DMS79 (cell line): Measurements from ENCODE around the gene CDH13.

Source experiments
- DNase-seq: peaks from one replicate; lab custom pipeline; 2025; lab: John Stamatoyannopoulos, UW

The CDH13 gene

DNA sequence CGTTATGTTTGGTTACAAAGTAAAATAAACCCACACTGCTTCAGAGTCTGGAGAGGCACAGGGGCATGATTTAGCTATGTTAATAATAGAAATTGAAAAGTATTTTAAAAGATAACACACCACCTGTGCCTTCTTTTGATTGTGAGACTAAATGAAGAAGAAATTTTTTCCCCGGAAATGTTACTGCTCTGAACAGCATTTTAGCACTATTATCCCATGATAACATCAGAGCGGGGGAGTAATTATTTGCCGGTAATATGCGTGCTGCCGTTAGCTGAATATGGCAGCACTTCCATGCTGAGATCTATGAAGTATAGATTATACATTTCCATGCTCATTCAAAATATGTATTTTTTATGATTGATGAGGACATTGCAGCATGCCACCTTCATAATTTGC, 680.8 kb downstream of the CDH13 start:
- no peak for DNase-seq

DNA sequence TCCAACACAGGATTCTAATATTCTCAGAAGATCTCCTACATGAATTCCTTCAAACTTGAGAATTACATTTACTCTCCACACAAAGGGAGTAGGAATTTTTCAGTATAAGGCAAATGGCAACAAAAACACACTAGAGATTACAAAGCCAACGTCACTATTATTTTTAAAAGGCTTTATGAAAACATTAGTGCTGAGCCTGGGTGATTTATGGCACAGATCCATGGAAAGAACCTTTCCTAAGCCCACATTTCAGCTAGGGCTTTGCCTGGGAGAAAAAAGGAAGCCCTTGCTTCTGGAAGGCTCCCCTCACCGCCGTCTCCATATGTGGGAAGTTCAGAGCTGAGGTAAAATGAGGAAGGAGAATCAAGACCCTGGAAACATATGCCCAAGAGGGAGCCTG, 681.6 kb downstream of the CDH13 start:
- no peak for DNase-seq

DNA sequence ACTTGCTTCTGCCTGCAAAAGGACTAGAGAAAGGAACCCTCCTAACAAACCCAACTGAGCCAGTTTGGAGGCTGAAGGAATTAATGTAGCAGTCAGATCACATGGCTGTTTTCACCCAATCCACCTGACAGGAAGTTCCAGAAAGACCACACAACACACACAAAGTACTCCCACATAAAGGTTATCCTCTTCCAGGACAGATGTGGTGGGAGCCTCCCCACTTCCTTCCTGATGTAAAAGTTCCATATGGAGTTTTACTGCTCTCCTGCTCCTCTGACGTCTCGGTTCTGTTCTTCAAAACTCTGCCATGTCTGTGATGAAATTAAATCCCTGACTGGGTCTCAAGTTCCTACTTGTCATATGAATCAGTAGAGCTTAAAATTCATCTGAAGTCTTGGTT, 684.0 kb downstream of the CDH13 start:
- DNase-seq = no peak

DNA sequence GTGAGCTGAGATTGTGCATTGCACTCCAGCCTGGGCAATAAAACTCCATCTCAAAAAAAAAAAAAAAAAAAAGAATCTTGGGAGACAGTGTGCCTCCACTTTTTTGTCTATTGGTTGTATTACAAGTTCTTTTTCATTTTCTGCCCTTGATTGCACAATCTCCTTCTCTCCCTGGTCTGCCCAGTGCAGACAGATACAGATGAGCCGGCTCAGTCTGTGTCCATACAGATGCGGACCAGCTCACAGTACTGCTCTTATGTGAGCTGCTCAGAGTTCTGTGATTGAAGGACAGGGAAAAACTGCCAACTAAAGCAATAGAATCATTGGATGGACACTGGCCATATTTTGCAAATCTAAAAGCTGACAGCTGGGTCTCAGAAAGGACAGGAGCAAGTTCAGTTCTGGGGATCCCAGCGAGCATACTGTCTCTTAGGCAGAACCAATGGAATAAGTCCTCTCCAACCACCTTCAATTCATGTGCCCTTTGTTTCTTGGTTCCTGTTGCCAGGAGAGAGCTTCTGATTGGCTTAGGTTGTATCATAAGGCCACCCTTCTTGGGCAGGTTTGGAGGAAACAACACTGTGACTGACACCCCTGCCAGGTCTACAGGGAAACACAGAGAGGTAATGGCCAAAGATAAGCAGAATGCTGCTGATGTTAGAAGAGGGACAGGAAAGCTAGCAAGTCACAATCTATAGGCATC, 685.4 kb downstream of the CDH13 start:
- no peak for DNase-seq

DNA sequence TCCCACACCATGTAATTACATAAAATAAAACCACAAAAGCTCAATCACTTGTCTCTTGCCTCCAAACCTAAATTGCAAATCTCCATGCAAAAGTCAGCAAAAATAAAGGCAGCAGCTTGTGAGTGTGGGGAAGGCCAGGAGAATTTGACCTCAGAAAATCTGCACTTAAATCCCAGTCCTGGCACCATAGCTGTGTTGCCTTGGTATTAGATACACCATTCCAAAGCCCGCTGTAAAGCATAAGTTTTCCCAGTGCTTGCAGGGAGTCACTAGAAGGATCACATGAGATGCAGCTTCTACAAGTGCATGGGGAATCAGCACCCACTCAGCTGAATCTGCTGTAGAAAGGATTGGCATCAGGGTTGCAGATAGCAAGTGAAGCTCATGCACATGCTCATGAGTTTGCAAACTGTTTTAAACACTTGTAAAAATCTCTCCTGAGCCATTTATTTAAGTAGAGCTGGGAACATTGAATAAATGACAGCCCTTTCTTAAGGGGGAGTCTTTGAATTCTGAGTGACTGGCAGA, 686.0 kb downstream of the CDH13 start:
- DNase-seq = no peak

DNA sequence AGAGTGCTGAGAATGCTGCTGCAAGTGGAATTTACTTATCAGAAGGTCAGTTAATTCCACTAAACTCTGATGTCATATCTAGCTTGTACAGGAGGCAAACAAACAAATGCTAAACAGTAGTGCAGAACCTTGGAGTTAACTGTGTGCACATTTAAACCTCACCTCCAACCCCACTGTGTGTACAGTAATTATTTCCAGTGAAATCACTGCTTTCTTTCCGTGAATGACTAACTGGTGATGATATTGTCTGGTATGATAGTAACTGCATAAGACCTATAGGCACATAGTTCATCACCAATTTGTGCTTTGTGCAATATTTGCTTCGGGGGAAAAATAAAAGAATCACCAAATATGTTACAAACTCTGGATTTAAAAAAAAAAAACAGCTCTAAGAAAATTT, 688.5 kb downstream of the CDH13 start:
- DNase-seq = no peak

DNA sequence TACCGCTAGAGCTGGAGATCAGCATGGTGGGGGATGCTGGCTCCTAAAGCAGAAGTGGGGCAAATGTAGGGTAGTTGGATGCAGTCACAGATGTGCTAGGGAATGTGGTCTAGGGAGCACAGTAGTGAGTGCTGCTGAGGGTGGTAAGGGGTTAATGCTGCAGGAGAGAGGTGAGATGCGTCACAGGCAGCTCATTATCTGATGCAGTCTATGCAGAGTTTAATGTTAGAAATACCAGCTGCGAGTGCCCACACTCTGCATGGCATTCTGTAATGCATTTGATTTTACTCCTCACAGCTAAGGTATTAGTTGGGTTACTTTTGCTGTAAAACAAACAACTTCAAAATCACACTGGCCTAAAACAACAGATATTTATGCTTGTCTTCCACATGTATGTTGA, 689.7 kb downstream of the CDH13 start:
- no peak for DNase-seq

DNA sequence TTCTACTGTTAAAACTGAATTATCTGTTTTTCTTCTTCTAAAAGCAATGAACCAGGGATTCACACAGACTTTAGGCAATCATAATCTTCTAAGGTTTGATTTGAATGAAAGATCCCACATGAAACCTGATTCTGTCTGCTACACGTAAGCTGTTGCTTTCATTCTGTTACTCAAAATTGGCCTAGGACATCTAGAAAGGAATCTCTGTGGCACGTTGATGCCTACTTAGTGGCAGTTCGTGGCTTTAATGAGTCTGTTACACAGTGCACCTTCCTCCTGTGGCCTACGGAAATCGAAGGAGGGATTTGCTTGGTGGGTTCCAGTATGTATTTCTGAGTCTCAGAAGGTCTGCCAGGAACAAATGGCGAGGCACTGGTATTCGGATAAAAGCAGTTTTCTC, 691.6 kb downstream of the CDH13 start:
- DNase-seq = no peak

DNA sequence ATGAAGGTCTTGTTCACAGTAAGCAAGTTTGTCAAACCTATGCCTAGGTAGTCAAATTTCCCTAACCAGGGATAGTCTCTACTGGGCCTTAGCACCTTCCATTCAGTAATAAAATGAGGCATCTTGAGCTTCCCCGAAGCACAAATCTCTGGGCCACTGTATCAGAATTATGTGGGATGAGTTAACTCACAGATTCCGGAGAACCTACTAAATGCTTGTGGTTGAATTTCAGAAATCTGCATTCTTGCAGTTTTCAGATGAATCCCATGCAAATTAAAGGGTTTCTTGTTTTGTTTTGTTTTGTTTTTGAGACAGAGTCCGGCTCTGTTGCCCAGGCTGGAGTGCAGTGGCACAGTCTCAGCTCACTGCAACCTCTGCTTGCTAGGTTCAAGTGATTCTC, 702.2 kb downstream of the CDH13 start:
- DNase-seq = no peak

DNA sequence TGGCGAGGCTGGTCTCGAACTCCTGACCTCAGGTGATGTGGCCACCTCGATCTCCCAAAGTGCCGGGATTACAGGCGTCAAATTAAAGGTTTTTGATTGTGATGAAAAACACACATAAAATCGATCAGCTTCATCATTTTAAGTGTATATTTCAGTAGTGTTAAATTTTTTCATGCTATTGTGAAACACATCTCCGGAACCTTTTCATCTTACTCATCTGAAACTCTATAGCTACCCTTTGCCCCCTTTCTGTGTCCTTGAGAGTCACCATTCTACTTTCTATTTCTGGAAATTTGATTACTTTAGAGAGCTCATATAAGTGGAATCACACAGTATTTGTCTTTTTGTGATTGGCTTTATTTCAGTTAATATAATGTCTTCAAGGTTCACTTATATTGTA, 702.7 kb downstream of the CDH13 start:
- no peak for DNase-seq

DNA sequence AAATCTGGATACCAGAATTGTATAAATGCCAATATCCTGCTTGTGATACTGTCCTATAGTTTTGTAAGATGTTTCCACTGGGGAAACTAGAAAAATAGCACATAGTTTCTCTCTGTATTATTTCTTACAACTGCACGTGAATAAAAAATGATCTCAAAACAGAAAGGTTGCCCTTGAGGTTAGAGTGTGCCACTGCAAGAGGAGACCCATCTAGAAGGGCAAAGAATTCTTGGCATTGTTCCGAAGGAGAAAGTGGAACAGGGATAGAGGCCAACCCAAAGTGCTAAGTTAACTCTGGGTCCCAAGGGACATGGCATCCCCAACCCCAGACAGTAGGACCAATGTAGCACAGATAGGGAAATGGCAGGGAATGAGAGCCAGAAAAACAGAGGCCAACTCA, 703.5 kb downstream of the CDH13 start:
- no peak for DNase-seq

DNA sequence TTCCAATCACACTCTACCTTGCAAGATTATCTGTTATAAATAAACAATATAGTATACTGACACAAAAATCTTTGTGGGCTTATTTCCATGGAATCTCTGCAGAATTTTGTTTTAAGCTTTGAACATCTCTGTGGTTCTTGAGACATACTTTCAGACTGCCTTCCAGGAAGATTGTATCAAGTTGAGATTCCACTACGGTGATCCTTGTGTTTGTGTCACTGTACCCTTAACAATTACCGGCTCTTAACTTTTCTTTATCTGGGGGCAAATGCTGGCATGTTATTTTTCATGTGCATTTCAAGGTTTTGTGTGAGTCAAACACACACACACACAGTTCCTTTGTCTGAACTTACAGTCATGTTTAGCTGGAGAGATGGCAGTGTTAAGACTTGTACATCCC, 708.3 kb downstream of the CDH13 start:
- DNase-seq = no peak

DNA sequence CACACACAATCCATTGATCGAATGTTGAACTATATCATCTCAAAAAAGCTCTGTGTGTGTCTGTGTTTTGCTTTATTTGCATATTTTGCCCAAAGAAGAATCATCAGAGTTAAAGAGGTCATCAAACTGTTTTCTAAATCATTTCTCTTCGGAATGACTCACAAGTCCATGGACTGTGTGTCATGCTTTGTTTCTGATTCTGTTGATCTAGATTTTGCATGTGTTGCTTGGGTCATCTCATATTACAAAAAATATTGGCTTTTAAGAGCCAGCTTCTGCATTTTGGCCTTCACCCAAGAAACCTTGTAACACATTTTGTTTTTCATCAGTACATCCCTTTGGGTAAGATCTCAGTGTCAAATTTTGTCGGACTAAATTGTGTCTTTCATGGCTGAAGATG, 709.8 kb downstream of the CDH13 start:
- DNase-seq = no peak

DNA sequence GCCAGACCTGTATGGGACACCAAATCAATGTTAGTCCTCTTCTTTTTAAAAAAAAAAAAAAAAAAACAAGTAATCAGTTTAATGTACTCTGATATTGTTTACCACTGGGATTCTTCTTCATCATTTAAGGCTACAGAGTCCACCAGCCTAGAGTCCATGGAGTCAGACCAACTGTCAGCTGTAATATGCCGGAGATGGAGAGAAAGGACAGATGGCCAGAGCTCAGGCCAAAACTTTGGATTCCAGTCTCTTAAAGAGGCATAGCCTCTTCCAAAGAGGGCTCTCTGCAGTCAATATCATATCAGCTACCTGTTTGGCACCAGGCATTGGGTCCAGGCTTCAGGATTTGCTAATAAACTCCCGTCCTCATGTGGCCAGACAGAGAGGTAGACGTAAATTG, 711.4 kb downstream of the CDH13 start:
- no peak for DNase-seq

DNA sequence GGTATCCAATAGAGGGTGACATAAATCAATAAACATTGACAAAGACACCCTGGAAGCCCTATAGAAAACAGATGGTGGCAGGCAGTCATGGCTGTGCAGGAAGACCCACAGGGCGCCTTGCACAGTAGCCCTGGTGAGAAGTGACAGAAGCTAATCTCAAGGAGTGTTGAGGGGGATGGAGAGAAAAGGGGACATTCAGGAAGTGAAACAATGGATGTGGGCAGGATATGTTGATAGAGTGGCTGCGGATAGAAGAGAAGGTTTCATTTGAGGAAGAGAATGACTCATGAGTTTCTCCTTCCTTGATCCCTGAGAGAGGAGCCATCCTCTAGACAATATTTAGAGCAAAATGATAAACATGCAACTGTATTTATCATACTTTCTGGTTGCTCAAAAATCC, 712.2 kb downstream of the CDH13 start:
- DNase-seq = no peak

DNA sequence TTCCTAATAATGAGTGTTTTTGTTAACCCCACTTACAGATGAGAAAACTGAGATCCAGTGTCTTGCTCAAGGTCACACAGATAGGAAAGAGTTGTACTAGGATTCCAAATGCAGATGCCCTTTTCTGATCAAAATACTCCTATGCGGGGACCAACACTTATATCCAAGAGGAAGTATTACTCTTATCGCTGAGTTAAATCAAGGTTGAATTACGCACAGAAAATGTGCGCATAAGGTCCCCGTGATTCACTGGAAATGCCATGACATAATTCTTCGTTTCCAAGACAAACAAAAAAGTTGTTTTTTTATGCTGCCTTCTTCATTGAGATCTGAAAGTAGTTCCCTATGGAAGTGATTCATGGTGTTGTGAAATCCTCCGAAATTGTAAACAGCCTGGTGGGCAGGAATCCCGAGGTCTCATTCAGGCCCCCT, 717.2 kb downstream of the CDH13 start:
- DNase-seq = no peak

DNA sequence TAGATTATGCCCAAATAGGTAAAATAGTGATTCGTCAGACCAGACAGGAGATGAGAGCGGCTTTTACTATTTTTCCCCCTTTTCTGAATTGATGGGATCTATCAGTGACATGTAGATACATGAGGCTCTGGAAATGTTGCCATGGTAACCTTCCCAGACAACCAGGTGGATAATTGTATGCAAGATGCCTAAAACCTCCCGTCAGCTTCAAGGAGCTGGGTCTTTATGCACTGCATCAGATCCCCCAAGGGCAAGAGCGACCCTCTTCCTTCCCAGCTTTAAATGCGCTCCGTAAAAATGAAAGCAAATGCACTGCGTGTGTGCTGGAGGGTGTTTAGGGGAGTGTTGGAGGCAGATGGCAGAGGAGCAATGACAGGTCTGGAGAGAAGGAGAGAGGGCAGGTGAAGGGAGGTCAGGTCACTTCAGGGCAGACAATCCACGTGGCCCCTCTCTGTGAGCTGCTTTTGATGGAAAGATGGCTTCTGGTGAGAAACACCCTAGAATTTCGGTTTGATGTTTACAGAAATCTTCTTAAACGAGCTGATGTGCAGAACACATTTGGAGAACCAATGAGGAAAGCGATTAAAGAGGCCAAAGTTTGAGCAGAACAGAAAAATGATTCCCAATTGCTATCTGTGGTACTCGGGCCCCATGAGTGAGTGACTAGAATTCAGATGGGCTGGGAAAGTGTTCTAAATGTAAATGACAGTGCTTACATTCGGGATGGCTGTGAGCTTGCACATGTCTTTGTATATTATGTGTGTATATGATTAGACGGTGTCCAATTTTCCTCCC, 719.3 kb downstream of the CDH13 start:
- no peak for DNase-seq

DNA sequence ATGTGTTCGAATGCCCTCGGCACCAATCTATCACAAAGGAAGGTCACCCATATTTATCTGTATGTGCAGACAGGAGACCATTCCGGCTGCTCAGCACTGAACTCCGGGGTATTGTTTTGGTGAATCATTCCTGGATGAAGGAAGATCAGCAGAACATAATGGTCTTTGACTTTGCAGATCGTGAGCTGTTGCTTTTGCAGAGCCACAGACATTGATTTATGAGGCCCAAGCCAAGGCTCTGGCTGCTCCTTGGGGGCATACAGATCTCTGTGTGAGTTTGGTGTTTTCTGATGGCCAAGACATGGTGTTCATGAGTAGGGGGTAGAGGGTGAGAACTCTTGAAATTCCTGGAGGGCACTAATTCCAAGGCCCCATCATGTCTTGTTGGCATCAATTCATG, 722.2 kb downstream of the CDH13 start:
- no peak for DNase-seq

DNA sequence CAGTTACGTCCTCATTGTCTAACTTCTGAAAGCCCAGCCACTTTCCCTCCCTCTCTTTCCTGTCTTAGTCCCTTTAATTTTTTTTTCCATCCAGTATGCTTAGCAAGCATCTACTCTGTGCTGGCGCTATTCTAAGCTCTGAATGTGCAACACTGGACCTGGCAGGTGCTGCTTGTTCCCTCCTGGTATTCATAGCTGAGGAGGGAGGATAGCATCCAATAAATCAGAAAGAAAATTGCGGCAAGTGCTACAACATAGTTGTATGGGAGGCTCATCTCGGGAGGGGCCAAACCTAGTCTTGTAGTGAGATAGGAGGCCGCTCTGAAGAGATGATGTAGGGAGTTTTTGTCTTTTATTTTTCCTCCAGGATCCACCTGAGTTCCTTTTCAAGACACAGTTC, 723.7 kb downstream of the CDH13 start:
- DNase-seq = no peak

DNA sequence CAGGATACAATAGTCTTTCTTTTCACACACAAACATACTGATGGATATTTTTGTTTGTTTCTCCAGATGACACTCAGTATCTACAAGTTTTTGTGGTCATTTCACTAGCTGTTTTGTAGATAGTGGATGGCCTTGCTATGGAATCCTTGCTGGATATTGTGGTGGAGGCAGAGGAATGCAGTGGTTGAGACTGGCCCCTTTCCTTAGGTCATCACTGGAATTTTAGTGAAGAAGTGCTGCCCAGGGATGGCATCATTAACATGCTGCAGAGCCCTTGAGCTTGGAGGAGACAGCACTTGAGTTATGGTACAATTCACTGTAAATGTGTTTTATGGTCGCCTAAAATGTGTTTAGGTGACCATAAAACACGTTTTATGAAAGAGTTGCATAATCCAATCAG, 725.1 kb downstream of the CDH13 start:
- no peak for DNase-seq

DNA sequence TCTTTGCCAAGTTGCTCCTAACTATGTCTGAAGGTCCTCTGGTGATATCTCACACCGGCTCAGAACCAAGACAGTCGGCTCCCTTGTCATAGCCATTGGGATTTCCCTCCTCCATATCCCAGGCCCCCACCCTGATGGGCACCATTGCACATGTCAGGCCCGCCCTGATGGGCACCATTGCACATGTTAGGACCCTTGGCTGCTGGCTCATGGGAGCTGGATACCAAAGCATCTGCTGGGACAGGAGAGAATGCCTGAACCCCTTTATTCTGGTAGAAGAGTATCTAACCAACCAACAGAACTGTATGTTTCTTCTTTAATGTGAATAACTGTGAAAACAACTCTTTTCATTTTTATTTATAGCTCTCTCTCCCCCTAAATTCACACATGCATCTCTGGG, 726.5 kb downstream of the CDH13 start:
- no peak for DNase-seq

DNA sequence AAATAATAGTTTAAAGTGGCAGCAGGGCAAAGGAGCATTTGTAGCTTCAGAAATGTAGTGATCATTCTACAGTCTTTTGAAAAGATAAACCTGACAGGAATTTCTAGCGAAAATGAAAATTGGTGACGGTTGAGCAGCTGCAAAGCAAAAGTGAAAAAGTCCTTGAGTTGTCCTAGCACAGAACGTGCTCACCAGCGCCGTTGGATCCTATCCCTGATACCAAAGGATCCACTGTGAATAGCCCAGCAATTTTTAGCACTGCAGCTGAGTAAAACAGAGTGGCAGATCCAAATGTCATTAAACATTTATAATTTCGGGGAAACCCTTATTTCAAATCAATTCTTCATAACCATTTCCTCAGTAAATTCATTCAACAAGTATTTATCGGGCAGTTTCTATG, 727.2 kb downstream of the CDH13 start:
- DNase-seq = no peak

DNA sequence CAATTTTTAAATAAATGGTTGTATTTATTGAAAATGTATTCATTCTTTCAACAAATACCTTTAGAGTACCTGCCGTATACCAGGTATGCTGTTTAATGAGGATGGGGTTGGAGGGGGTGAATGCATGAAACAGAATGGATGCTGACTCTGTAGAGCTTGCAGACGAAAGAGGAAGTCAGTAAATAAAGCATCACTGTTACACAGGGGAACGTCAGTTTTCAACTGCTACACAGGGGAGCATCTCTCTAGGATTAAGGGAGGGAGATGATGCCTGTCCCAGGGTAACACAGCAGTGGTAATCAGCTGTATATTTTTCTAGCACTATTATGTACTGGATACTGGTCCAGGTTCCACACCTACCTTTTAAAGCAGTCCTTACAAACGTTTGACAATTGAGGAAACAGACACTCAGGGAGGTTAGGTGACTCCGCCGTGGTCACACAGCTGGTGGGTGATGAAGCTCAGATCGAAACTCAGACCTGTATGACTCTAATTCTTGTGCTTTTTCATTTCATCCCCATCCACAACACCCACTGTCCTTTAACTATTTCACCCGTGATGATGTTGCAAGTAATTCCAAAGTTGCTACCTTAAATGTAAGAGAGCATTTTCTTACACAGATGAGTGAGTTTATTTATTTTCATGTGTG, 728.9 kb downstream of the CDH13 start:
- no peak for DNase-seq
